Adipose tissue (tissue), 3 donors: ENCODE results near the gene DAPK1. TPM values are rescaled to one million over a fixed set of nuclear protein-coding genes. Genes with fewer than 3 reads are reported as not detected.

ENCODE experiments used
- H3K27ac ChIP-seq: one replicate; pipeline ENCODE4 v1.5.1; 2013; ENCODE audit warnings: low read depth, low read length
- WGBS, 3 donors: extraction: QIAGEN DNeasy Blood & Tissue Kit; methylation state at CpG; one replicate each; pipeline ENCODE4 v1.1.7; 2013; 5-methylcytosine and 5-hydroxymethylcytosine counted together
- polyA plus RNA-seq, 3 donors: library from polyadenylated mRNA; stranded (reverse); fragments of 200-250 nt; gene quantifications; one replicate each; pipeline ENCODE4 v1.2.3, GENCODE V29; 2013
- donor health status: healthy with polysubstance abuse.
- donor health status: Bipolar disorder and iron deficiency.
- donor health status: healthy.

Gene DAPK1
- polyA plus RNA-seq, 3 donors, result 7.4 to 39.8 (median 12.8) TPM

DNA sequence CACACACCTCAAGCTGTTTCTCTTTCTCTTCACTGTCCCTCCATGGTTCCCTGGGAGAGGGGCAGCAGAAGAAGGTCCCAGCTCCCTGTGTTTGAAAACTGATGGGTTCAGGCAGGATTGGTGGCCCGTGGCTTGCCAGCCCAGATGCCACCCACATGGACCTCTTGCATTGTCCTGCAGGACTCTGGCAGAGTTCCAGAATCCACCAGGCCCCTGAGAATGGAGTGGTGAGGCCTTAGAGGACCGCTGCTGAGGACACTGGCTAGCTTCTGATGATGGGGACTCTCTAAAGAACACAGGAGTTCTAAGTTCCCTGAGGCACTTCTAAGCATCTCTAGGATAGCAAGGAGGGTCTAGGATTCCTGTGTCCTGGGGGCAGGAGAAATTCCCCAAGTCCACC is 253.1 kb downstream of the DAPK1 start:
- no peak overlapping the region for H3K27ac ChIP-seq
- 43 to 85% (median 68%) methylated on average over 2 of the region's 2 CpGs for WGBS, 3 donors

GRCh38 chr9:87751423-87751822 is 253.8 kb downstream of the DAPK1 start:
- 66 to 85% (median 85%) methylated on average over 3 of the region's 3 CpGs for WGBS, 3 donors

DNA sequence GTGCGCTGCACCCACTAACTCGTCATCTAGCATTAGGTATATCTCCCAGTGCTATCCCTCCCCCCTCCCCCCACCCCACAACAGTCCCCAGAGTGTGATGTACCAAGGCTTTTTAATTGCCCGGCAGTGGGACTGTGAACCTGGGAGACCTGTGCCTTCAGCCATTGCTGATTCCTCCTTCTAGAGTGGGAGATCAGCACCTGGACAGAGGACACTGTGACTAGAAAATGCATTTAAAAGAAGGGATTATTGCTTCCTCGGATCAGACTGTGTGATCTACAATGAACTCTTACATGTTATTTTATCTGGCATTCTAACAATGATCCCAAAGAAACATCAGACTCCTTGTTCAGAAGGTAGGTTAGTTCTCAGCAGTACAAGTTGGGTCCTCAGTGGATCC is 254.2 kb downstream of the DAPK1 start:
- H3K27ac ChIP-seq, result no peak overlapping the region
- WGBS, 3 donors, result 24 to 73% (median 43%) methylated on average over 2 to 3 of the region's 4 CpGs

More at GRCh38 chr9:87751423-87751822, 253.8 kb downstream of the DAPK1 start:
- H3K27ac ChIP-seq, result no peak overlapping the region

DNA sequence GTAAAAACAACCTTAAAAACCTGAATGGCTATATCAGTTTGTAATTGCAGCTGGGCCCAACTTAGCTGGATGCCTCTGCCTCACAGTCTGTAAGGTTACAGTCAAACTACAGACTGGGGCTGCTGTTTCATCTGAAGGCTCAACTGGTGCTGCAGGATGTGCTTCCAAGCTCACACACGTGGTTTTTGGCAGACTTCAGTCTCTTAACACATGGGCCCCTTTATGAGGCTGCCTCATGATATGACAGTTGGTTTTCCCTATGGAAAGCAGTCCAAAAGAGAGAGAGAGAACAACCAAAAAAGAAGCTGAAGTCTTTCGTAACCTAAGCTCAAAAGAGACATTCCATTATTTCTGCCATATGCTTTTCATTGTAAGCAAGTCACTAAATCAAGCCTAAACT is 255.6 kb downstream of the DAPK1 start:
- WGBS, 3 donors, result 47 to 83% (median 81%) methylated on average over 2 of the region's 2 CpGs
- no peak overlapping the region for H3K27ac ChIP-seq

Other genes with a start within 250 kb of the DAPK1 start
- gene CTSL, start 228.3 kb downstream of the DAPK1 start, polyA plus RNA-seq, result 100 to 1,000 TPM in 2 of 3 donors, 10 to 100 TPM in 1; 72.8 to 608 (median 181) TPM